HFFc6 (cell line): ENCODE results near the gene CNP. TPM values are rescaled to one million over a fixed set of nuclear protein-coding genes. Genes with fewer than 3 reads are reported as not detected.
"Not testable (repeated sequence)": the region's sequence is repeated elsewhere in the genome, so short reads cannot be mapped to it uniquely, and the experiment has no call there.

ENCODE experiments used
- DNase-seq: peaks from one replicate; pipeline ENCODE4 v3.0.0-alpha.2; 2018
- H3K27ac Mint-ChIP-seq: 2 replicates; pipeline ENCODE4 v1.8.0; 2020; ENCODE audit warnings: mild to moderate bottlenecking, mixed read lengths
- H3K27me3 Mint-ChIP-seq: 2 replicates; pipeline ENCODE4 v1.8.0; 2021; ENCODE audit warnings: mild to moderate bottlenecking, moderate library complexity, mixed read lengths; ENCODE audit not compliant: insufficient read depth
- H3K36me3 Mint-ChIP-seq: 2 replicates; pipeline ENCODE4 v1.8.0; 2021; ENCODE audit warnings: low read depth, mixed read lengths
- H3K4me1 Mint-ChIP-seq: 2 replicates; pipeline ENCODE4 v1.8.0; 2020; ENCODE audit warnings: low read depth, mixed read lengths
- H3K4me3 Mint-ChIP-seq: 2 replicates; pipeline ENCODE4 v1.8.0; 2020; ENCODE audit warnings: mild to moderate bottlenecking, moderate library complexity, mixed read lengths
- H3K9me3 Mint-ChIP-seq: 2 replicates; pipeline ENCODE4 v1.8.0; 2020; ENCODE audit warnings: mild to moderate bottlenecking, mixed read lengths
- CTCF ChIP-seq: fragments of 200-600 bp; sonication (generic); IDR thresholded peaks from 2 replicates; pipeline ENCODE4 v1.5.0; 2021; ENCODE audit warnings: antibody characterized with exemption, mild to moderate bottlenecking
- total RNA-seq, 6 experiments: library from RNA; stranded (reverse); fragmentation: NEBNext Ultra II Directional; extraction: Animal tissue kit (Norgen Biotek cat#: 25700); gene quantifications; 2 replicates in 1 of 6; 3 replicates in 5 of 6; pipeline ENCODE4 v1.2.3, GENCODE V29; 2021

Gene CNP
- total RNA-seq, 6 experiments from 2014 or later, result 105 to 118 (median 111) TPM

GRCh38 chr17:42019509-42020404, 53.2 kb downstream of the CNP start, which contains the start of gene NKIRAS2:
NKIRAS2 (plus strand) TSS chr17:42020090; CDS start chr17:42021578, 1,488 bp downstream.
- peaks cover 38% of the 10 kb centered on the region for H3K36me3 Mint-ChIP-seq
- H3K4me1 Mint-ChIP-seq, result peaks cover 57% of the 10 kb centered on the region
- peak; percentile 92 for TF ChIP-seq CTCF
- no peaks in the 10 kb centered on the region; the same call in 1 of the 2 replicates for H3K27me3 Mint-ChIP-seq
- H3K4me3 Mint-ChIP-seq, result peak within 1 kb of the TSS; percentile 97
- peak; percentile 90 for DNase-seq
- H3K27ac Mint-ChIP-seq, result peak within 1 kb of the TSS; percentile 77
- H3K9me3 Mint-ChIP-seq, result no peaks in the 10 kb centered on the region

GRCh38 chr17:42020845-42021244, 54.2 kb downstream of the CNP start:
- H3K9me3 Mint-ChIP-seq, H3K27me3 Mint-ChIP-seq, DNase-seq: not testable (repeated sequence)
- H3K27ac Mint-ChIP-seq, result peak overlapping the region; percentile 77
- H3K4me3 Mint-ChIP-seq, result peak overlapping the region; percentile 93
- peaks cover 59% of the 10 kb centered on the region for H3K4me1 Mint-ChIP-seq
- H3K36me3 Mint-ChIP-seq, result peaks cover 37% of the 10 kb centered on the region

GRCh38 chr17:42023524-42024349, 57.1 kb downstream of the CNP start:
- no peak overlapping the region for H3K4me3 Mint-ChIP-seq
- H3K27me3 Mint-ChIP-seq, result peaks cover 2% of the 10 kb centered on the region
- H3K9me3 Mint-ChIP-seq, result no peaks in the 10 kb centered on the region
- peaks cover 22% of the 10 kb centered on the region for H3K36me3 Mint-ChIP-seq
- no peak for DNase-seq
- peak overlapping the region; percentile 78 for H3K27ac Mint-ChIP-seq
- peaks cover 55% of the 10 kb centered on the region for H3K4me1 Mint-ChIP-seq
- TF ChIP-seq CTCF, result no peak

- H3K4me1 Mint-ChIP-seq, result peaks cover 45% of the 10 kb centered on the region
- H3K27me3 Mint-ChIP-seq, result peaks cover 2% of the 10 kb centered on the region
- H3K4me3 Mint-ChIP-seq, result peak overlapping the region; percentile 32; the same call in 1 of the 2 replicates
- no peaks in the 10 kb centered on the region for H3K9me3 Mint-ChIP-seq
- H3K36me3 Mint-ChIP-seq, result peaks cover 17% of the 10 kb centered on the region
- H3K27ac Mint-ChIP-seq, result peak overlapping the region; percentile 78
- no peak for DNase-seq
- peak; percentile 68 for TF ChIP-seq CTCF
Measured at GRCh38 chr17:42025191-42025579, 58.6 kb downstream of the CNP start.

- DNase-seq, result no peak
- H3K27ac Mint-ChIP-seq, result peak overlapping the region; percentile 42; the same call in 1 of the 2 replicates
- H3K27me3 Mint-ChIP-seq, result peaks cover 6% of the 10 kb centered on the region
- no peak overlapping the region for H3K4me3 Mint-ChIP-seq
- H3K36me3 Mint-ChIP-seq, result peaks cover 11% of the 10 kb centered on the region
- no peaks in the 10 kb centered on the region for H3K9me3 Mint-ChIP-seq
- TF ChIP-seq CTCF, result no peak
- peaks cover 41% of the 10 kb centered on the region for H3K4me1 Mint-ChIP-seq
Measured at GRCh38 chr17:42025936-42026335, 59.3 kb downstream of the CNP start.
